Cardiac fibroblast (primary cell): ENCODE measurements around the gene PTPMT1.
A peak's percentile ranks its signal among the peaks of the same experiment; 100 is the strongest.

ENCODE experiments used
- DNase-seq, 2 donors: peaks; one replicate each; pipeline versions ENCODE4 v3.0.0 to v3.0.0-alpha.2; 2010; ENCODE audit warnings: low read depth in 2 of 2
- H3K4me3 ChIP-seq, 2 donors: replicated peaks in 1 of 2; 1 replicate in 1 of 2; 2 replicates in 1 of 2; pipeline ENCODE4 v1.5.1; 2011; ENCODE audit warnings: low read depth in 2 of 2, low read length in 2 of 2, mild to moderate bottlenecking in 2 of 2, moderate library complexity in 1 of 2
- TF ChIP-seq, protein P1 (sequence below): IDR thresholded peaks from one replicate; pipeline ENCODE4 v1.5.1; 2011; ENCODE audit warnings: low read depth, mild to moderate bottlenecking, low read length, inconsistent platforms

The PTPMT1 gene

DNA sequence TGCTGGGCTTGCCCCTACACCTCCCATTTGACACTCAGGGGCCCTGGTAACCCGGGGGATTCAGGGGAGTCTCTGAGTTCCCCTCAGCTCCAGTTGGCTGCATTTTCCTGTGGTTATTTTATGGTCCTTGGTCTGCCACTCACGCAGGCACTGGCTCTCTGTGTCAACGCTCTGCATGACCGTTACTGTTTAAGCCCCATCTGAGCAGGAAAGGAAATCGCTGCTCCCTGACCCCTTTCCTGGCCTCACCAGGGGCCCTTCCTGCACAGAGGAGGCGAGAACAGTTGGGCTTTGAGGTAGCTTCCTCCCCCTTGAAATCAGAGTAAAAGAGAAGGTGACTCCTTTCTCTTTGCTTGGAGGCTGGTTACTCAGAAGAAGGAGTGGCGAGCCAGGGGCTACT lies 26.4 kb downstream of the PTPMT1 start:
- TF ChIP-seq, protein P1, sequence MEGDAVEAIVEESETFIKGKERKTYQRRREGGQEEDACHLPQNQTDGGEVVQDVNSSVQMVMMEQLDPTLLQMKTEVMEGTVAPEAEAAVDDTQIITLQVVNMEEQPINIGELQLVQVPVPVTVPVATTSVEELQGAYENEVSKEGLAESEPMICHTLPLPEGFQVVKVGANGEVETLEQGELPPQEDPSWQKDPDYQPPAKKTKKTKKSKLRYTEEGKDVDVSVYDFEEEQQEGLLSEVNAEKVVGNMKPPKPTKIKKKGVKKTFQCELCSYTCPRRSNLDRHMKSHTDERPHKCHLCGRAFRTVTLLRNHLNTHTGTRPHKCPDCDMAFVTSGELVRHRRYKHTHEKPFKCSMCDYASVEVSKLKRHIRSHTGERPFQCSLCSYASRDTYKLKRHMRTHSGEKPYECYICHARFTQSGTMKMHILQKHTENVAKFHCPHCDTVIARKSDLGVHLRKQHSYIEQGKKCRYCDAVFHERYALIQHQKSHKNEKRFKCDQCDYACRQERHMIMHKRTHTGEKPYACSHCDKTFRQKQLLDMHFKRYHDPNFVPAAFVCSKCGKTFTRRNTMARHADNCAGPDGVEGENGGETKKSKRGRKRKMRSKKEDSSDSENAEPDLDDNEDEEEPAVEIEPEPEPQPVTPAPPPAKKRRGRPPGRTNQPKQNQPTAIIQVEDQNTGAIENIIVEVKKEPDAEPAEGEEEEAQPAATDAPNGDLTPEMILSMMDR: no peak
- no peak overlapping the region for H3K4me3 ChIP-seq
- DNase-seq: no peak

DNA sequence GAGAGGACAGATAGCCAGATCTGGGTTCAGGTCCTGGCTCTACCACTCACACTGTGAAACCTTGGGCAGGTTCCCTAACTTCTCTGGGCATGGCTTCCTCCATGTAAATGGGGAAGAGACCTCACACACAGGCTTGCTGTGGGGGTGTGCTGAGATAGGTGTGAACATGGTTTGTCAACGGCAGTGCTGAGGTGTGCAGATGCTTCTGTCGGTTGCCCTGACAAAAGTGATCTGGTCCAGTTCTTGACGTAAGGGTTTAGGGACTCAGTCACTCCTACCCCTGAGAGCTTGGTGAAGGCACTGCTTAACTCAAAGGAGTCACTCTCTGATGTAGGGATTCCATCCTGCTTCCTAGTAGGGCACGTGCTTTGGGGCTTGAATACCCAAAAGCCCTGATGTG lies 26.9 kb downstream of the PTPMT1 start:
- DNase-seq: no peak
- TF ChIP-seq, protein P1: no peak
- no peak overlapping the region for H3K4me3 ChIP-seq

DNA sequence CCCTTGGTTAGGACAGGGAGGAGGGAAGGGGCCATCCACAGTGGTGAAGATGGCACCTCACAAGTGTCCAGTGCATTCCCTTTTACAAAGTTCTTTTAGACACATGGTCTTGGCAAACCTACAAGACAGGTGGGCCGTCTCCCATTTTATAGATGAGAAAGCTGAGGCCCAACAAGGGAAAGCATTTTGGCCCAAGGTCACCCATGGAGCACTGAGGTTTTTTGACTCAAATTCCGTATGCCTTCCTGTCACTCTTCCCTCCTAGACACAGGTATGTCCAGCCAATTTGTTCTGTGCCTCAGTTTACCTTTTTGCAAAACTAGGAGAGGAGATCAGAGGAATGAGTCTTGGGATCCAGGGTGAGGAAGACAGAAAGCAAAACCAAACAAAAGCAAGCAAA lies 27.6 kb downstream of the PTPMT1 start:
- DNase-seq: no peak
- no peak overlapping the region for H3K4me3 ChIP-seq
- TF ChIP-seq, protein P1: no peak

DNA sequence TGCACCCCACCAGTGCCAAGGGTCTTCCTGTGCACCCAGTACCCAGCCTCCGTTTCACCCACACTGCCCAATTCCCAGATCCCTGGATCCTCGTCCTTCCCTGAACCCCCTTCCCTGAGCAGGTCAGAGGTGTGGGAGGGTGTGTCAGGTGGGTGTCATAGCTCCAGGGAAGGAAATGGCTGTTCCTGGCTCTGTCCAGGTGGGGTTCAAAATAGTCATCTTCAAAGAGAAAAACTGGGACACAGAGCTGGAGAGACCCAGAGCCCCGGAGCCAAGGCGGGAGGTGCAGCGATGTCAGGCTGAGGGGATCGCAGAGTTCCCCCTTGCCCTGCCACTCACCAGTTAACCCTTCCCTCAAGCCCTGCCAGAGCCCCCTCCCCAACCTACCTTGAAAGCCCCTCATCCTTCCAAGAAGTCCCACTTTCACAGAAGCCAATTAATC lies 28.1 kb downstream of the PTPMT1 start:
- no peak overlapping the region for H3K4me3 ChIP-seq
- DNase-seq: no peak

DNA sequence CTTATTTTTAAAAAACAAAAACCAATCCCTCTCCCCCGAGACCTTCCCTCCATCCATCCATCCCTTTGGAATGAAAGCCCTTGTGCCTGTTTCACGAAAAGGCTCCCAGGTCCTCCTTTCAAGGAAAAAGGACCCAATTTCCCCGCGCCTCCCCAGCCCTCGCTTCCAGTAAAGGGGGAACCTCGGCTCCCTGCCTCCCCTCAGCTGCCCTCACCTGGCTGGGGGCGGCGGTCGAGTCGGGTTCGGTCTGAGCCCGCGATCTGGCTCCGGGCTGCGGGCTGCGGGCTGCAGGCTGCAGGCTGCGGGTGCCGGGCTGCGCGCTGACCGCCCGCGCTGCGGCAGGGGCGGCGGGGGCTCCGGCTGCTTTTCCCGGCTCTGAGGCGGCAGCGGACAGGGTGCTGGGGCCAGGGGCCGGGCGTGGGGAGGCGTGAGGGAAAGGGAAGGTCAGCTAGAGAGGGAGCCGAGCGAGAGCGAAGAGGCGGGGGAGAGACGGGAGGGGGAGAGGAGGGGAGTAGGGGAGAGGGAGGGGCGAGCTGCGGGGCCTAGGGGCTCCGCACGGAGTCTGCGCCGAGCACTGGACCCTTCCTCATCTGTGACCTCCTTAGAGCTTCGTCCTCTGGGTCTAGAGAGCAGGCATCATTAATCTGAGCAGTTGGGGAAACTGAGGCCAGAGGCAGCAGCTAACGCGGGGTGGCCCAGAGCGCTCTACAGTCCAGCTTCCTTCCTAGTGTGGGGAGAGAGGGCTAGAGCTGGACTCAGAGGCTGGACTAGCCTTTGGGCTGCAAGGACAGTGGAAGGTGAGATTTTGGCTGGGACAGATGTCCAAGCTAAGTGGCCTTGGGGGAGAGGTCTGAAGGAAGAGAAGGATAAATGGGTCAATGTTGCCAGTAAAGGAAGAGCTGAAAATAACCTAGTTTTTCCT lies 28.8 kb downstream of the PTPMT1 start, which contains the start of gene C1QTNF4:
C1QTNF4 (minus strand) TSS at position 478 of the 922 bp plus-strand sequence. CDS start 3,601 bp downstream, outside the sequence.
- DNase-seq: no peak
- TF ChIP-seq, protein P1: no peak
- peak within 1 kb of the TSS in 1 of 2 donors; percentile 21 for H3K4me3 ChIP-seq

More for the DNA sequence above, 28.1 kb downstream of the PTPMT1 start:
- TF ChIP-seq, protein P1: no peak

DNA sequence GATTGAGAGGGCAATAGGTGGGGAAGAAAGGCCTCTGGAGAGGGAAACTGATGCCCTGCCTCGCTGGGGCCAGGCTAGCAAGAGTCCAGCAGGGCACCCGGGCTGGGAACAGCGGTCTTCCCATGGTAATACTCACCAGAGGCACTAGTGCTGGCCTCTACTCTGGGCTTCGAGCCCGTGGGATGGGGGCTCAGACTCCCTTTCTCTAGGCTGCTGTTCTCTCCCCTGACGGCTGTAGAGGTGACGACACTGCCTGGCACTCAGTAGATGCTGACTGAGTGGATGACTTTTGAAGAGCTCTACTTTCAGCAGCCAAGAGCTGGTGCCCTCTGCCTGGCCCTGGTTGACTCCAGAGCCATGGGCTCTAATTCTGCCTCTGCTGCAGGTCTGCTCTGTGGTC lies 29.6 kb downstream of the PTPMT1 start:
- H3K4me3 ChIP-seq: no peak overlapping the region
- DNase-seq: no peak
- TF ChIP-seq, protein P1: no peak
